22Rv1 (cell line): ENCODE measurements around the gene SETSIP.

Experiments used
- ZFX ChIP-seq: fragments of 450-650 bp; IDR thresholded peaks from 2 replicates; pipeline ENCODE4 v1.6.1; 2017; ENCODE audit warnings: antibody characterized with exemption, borderline replicate concordance
- TF ChIP-seq, protein P1 (sequence below): fragments of 450-650 bp; IDR thresholded peaks from 2 replicates; pipeline ENCODE4 v1.5.1; 2017; ENCODE audit warnings: mild to moderate bottlenecking

DNA sequence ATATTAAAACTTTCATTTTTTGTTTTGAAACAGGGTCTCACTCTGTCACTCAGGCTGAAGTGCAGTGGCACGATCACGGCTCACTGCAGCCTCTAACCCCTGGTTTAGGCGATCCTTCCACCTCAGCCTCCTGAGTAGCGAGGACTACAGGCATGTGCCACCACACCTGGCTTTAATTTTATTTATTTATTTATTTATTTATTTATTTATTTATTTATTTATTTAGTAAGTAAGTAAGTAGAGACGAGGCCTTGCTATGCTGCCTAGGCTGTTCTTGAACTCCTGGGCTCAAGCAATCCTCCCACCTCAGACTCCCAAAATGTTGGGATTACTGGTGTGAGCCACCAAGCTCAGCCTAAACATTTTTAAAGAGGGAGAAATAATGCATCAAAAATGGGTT, 1.2 kb upstream of the SETSIP start:
- TF ChIP-seq, protein P1, sequence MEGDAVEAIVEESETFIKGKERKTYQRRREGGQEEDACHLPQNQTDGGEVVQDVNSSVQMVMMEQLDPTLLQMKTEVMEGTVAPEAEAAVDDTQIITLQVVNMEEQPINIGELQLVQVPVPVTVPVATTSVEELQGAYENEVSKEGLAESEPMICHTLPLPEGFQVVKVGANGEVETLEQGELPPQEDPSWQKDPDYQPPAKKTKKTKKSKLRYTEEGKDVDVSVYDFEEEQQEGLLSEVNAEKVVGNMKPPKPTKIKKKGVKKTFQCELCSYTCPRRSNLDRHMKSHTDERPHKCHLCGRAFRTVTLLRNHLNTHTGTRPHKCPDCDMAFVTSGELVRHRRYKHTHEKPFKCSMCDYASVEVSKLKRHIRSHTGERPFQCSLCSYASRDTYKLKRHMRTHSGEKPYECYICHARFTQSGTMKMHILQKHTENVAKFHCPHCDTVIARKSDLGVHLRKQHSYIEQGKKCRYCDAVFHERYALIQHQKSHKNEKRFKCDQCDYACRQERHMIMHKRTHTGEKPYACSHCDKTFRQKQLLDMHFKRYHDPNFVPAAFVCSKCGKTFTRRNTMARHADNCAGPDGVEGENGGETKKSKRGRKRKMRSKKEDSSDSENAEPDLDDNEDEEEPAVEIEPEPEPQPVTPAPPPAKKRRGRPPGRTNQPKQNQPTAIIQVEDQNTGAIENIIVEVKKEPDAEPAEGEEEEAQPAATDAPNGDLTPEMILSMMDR, result no peak
- no peak for TF ChIP-seq ZFX
